Hepatocyte (in vitro differentiated cells): Measurements from ENCODE around the gene EXD2.

Source experiments
- CTCF ChIP-seq: fragments of 200-600 bp; sonication (generic); IDR thresholded peaks from 2 replicates; pipeline ENCODE4 v1.5.1; 2016; ENCODE audit warnings: antibody characterized with exemption, mild to moderate bottlenecking; ENCODE audit not compliant: poor library complexity
- EZH2 ChIP-seq: fragments of 200-600 bp; sonication (generic); IDR thresholded peaks from 2 replicates; pipeline ENCODE4 v1.6.1; 2016; ENCODE audit warnings: antibody characterized with exemption, mild to moderate bottlenecking, borderline replicate concordance
- EZH2phosphoT487 ChIP-seq: fragments of 200-600 bp; sonication (generic); IDR thresholded peaks from one replicate; pipeline ENCODE4 v1.6.1; 2018; ENCODE audit warnings: antibody characterized with exemption, mild to moderate bottlenecking, low read depth, moderate library complexity; ENCODE audit not compliant: unreplicated experiment, severe bottlenecking

- TF ChIP-seq EZH2, result no peak
- TF ChIP-seq CTCF, result no peak
- no peak for TF ChIP-seq EZH2phosphoT487
Measured at GRCh38 chr14:69284170-69284569, 92.9 kb downstream of the EXD2 start.
